H9 (cell line): Measurements from ENCODE around the gene GPN2. TPM values are rescaled to one million over a fixed set of nuclear protein-coding genes. Genes with fewer than 3 reads are reported as not detected.
A peak's percentile ranks its signal among the peaks of the same experiment; 100 is the strongest.

Experiments
- DNase-seq: peaks from one replicate; pipeline ENCODE4 v3.0.0-alpha.2; 2017
- H2AFZ ChIP-seq: one replicate; pipeline ENCODE4 v1.6.1; 2013; ENCODE audit warnings: mild to moderate bottlenecking, low read length, control low read depth, moderate library complexity
- H2AK5ac ChIP-seq: 2 replicates; pipeline ENCODE4 v1.6.1; 2013; ENCODE audit warnings: low read length, control low read depth, mixed read lengths; ENCODE audit not compliant: insufficient read length
- H2BK120ac ChIP-seq: one replicate; pipeline ENCODE4 v1.6.1; 2013; ENCODE audit warnings: low read depth, mild to moderate bottlenecking, low read length, control low read depth, inconsistent platforms; ENCODE audit not compliant: poor library complexity, severe bottlenecking
- H2BK12ac ChIP-seq: 2 replicates; pipeline ENCODE4 v1.6.1; 2013; ENCODE audit warnings: low read length, control low read depth, mixed read lengths, low read depth; ENCODE audit not compliant: insufficient read length
- H2BK15ac ChIP-seq: 2 replicates; pipeline ENCODE4 v1.6.1; 2013; ENCODE audit warnings: low read depth, low read length, control low read depth
- H2BK20ac ChIP-seq: one replicate; pipeline ENCODE4 v1.6.1; 2013; ENCODE audit warnings: low read depth, mild to moderate bottlenecking, low read length, control low read depth, inconsistent platforms; ENCODE audit not compliant: poor library complexity, severe bottlenecking
- H2BK5ac ChIP-seq: 2 replicates; pipeline ENCODE4 v1.6.1; 2013; ENCODE audit warnings: low read length, control low read depth, mixed read lengths; ENCODE audit not compliant: insufficient read length
- H3K14ac ChIP-seq: 2 replicates; pipeline ENCODE4 v1.6.1; 2013; ENCODE audit warnings: low read length, control low read depth; ENCODE audit not compliant: insufficient read depth
- H3K18ac ChIP-seq: 2 replicates; pipeline ENCODE4 v1.6.1; 2013; ENCODE audit warnings: low read depth, mild to moderate bottlenecking, mixed read lengths, low read length, control low read depth; ENCODE audit not compliant: insufficient read length
- H3K23ac ChIP-seq: 2 replicates; pipeline ENCODE4 v1.6.1; 2013; ENCODE audit warnings: low read length, control low read depth, mixed read lengths, low read depth; ENCODE audit not compliant: insufficient read length
- H3K23me2 ChIP-seq: 2 replicates; pipeline ENCODE4 v1.6.1; 2013; ENCODE audit warnings: low read depth, mild to moderate bottlenecking, mixed read lengths, low read length, control low read depth; ENCODE audit not compliant: insufficient read length, poor library complexity, severe bottlenecking
- H3K27ac ChIP-seq: 2 replicates; pipeline ENCODE4 v1.5.1; 2013; ENCODE audit warnings: low read length, control low read depth, mixed read lengths, low read depth; ENCODE audit not compliant: insufficient read length
- H3K27me3 ChIP-seq: 2 replicates; pipeline ENCODE4 v1.6.1; 2013; ENCODE audit warnings: low read length, control low read depth, inconsistent platforms; ENCODE audit not compliant: insufficient read depth
- H3K4ac ChIP-seq: 2 replicates; pipeline ENCODE4 v1.6.1; 2013; ENCODE audit warnings: low read depth, mild to moderate bottlenecking, control low read depth, inconsistent platforms, low read length, moderate library complexity
- H3K4me1 ChIP-seq: 2 replicates; pipeline ENCODE4 v1.6.1; 2013; ENCODE audit warnings: low read length, control low read depth, inconsistent platforms; ENCODE audit not compliant: insufficient read depth
- H3K4me2 ChIP-seq: 2 replicates; pipeline ENCODE4 v1.6.1; 2013; ENCODE audit warnings: low read length, control low read depth, mixed read lengths; ENCODE audit not compliant: insufficient read length, insufficient read depth
- H3K56ac ChIP-seq: 2 replicates; pipeline ENCODE4 v1.6.1; 2013; ENCODE audit warnings: low read depth, mild to moderate bottlenecking, mixed read lengths, low read length, control low read depth; ENCODE audit not compliant: insufficient read length
- H3K79me1 ChIP-seq: 2 replicates; pipeline ENCODE4 v1.6.1; 2013; ENCODE audit warnings: low read depth, mild to moderate bottlenecking, moderate library complexity, low read length, control low read depth, inconsistent platforms; ENCODE audit not compliant: insufficient read depth, poor library complexity, severe bottlenecking
- H3K79me2 ChIP-seq: 2 replicates; pipeline ENCODE4 v1.6.1; 2013; ENCODE audit warnings: low read length, control low read depth, inconsistent platforms; ENCODE audit not compliant: insufficient read depth
- H3K9ac ChIP-seq: 2 replicates; pipeline ENCODE4 v1.6.1; 2013; ENCODE audit warnings: low read length, control low read depth, mixed read lengths; ENCODE audit not compliant: insufficient read length; ENCODE audit errors: extremely low read depth
- H3K9me3 ChIP-seq: one replicate; pipeline ENCODE4 v1.6.1; 2013; ENCODE audit warnings: low read depth, low read length, inconsistent platforms; ENCODE audit not compliant: control insufficient read depth
- H3T11ph ChIP-seq: one replicate; pipeline ENCODE4 v1.6.1; 2013; ENCODE audit warnings: mild to moderate bottlenecking, low read length, control low read depth, inconsistent platforms
- H4K20me1 ChIP-seq: one replicate; pipeline ENCODE4 v1.6.1; 2013; ENCODE audit not compliant: control insufficient read depth, insufficient read length, insufficient read depth
- H4K5ac ChIP-seq: 2 replicates; pipeline ENCODE4 v1.6.1; 2013; ENCODE audit warnings: low read depth, mild to moderate bottlenecking, mixed read lengths, low read length, control low read depth; ENCODE audit not compliant: insufficient read length
- H4K8ac ChIP-seq: replicated peaks from 2 replicates; pipeline ENCODE4 v1.6.1; 2013; ENCODE audit warnings: low read length, control low read depth, mixed read lengths, low read depth; ENCODE audit not compliant: insufficient read length
- H4K91ac ChIP-seq: 2 replicates; pipeline ENCODE4 v1.6.1; 2013; ENCODE audit warnings: low read depth, mild to moderate bottlenecking, moderate library complexity, mixed read lengths, low read length, control low read depth; ENCODE audit not compliant: insufficient read length
- H3K27ac Mint-ChIP-seq, 3 experiments: 2 replicates in 2 of 3; 3 replicates in 1 of 3; pipeline ENCODE4 v1.8.0; 2020 to 2021; ENCODE audit warnings: mixed read lengths in 3 of 3, mild to moderate bottlenecking in 1 of 3, moderate library complexity in 1 of 3
- H3K27me3 Mint-ChIP-seq: 2 replicates; pipeline ENCODE4 v1.8.0; 2021; ENCODE audit warnings: low read depth, mild to moderate bottlenecking, moderate library complexity, mixed read lengths
- H3K36me3 Mint-ChIP-seq, 3 experiments: 2 replicates in 2 of 3; 3 replicates in 1 of 3; pipeline ENCODE4 v1.8.0; 2020 to 2021; ENCODE audit warnings: low read depth in 3 of 3, mixed read lengths in 3 of 3; ENCODE audit not compliant: insufficient read depth in 1 of 3
- H3K4me1 Mint-ChIP-seq, 2 experiments: 2 replicates each; pipeline ENCODE4 v1.8.0; 2020; ENCODE audit warnings: mixed read lengths in 2 of 2
- H3K4me3 Mint-ChIP-seq, 2 experiments: 2 replicates in 1 of 2; 3 replicates in 1 of 2; pipeline ENCODE4 v1.8.0; 2020 to 2021; ENCODE audit warnings: mild to moderate bottlenecking in 2 of 2, mixed read lengths in 2 of 2, moderate library complexity in 1 of 2
- H3K9me3 Mint-ChIP-seq, 2 experiments: 2 replicates in 1 of 2; 3 replicates in 1 of 2; pipeline ENCODE4 v1.8.0; 2020; ENCODE audit warnings: mild to moderate bottlenecking in 2 of 2, mixed read lengths in 2 of 2, moderate library complexity in 1 of 2
- CTCF ChIP-seq: fragments of 200-600 bp; sonication (generic); conservative IDR thresholded peaks from 3 replicates; pipeline ENCODE4 v1.8.0; 2021; ENCODE audit warnings: antibody characterized with exemption, mild to moderate bottlenecking
- WGBS: extraction: QIAGEN DNeasy Blood & Tissue Kit; methylation state at CpG from one replicate; pipeline ENCODE4 v1.1.7; 2013; ENCODE audit warnings: missing lambda C conversion rate, low lambda C conversion rate, mixed read lengths; ENCODE audit not compliant: insufficient read length; ENCODE audit errors: extremely low coverage; 5-methylcytosine and 5-hydroxymethylcytosine counted together
- total RNA-seq: library from RNA; stranded (reverse); gene quantifications from 2 replicates; pipeline ENCODE4 v1.2.1, GENCODE V29; 2021

The GPN2 gene
- total RNA-seq, 1 experiment from 2014 or later, result 47.8 TPM

- H4K8ac ChIP-seq, result peak within 1 kb of the TSS; percentile 89
- Mint-ChIP-seq H3K4me1 (peaks cover 10 to 13% of the 10 kb centered on the region in 2 experiments), H3K27me3 (no peaks in the 10 kb centered on the region), H3K27ac (peak within 1 kb of the TSS; percentile 94 to 99 (median 96)), H3K36me3 (peaks cover 2 to 25% (median 18%) of the 10 kb centered on the region in 3 experiments; a peak in 5 of 7 replicates), H3K4me3 (peak within 1 kb of the TSS; percentile 91 to 92), H3K9me3 (no peaks in the 10 kb centered on the region; a peak in 1 of 5 replicates)
- no peaks in the 10 kb centered on the region for H3K27me3 ChIP-seq
- H2BK120ac ChIP-seq, result no peak within 1 kb of the TSS
- H3K79me1 ChIP-seq, result peaks cover 5% of the 10 kb centered on the region
- H2AFZ ChIP-seq, result peak within 1 kb of the TSS; percentile 88
- H4K5ac ChIP-seq, result peak within 1 kb of the TSS; percentile 80
- peaks cover 12% of the 10 kb centered on the region for H3K23me2 ChIP-seq
- peak; percentile 88 for DNase-seq
- no peak within 1 kb of the TSS for H3K56ac ChIP-seq
- H2BK15ac ChIP-seq, result no peak within 1 kb of the TSS
- H3K9me3 ChIP-seq, result no peaks in the 10 kb centered on the region
- H2BK12ac ChIP-seq, result peak within 1 kb of the TSS; percentile 15
- H4K91ac ChIP-seq, result peak within 1 kb of the TSS; percentile 62
- TF ChIP-seq CTCF, result no peak
- H3K23ac ChIP-seq, result no peak within 1 kb of the TSS
- H3K27ac ChIP-seq, result peak within 1 kb of the TSS; percentile 40
- H3K4me1 ChIP-seq, result peaks cover 5% of the 10 kb centered on the region; the same call in 1 of the 2 replicates
- H2BK5ac ChIP-seq, result no peak within 1 kb of the TSS
- peak within 1 kb of the TSS; percentile 39 for H3K18ac ChIP-seq
- no peak within 1 kb of the TSS for H2BK20ac ChIP-seq
- H3K9ac ChIP-seq, result peak within 1 kb of the TSS; percentile 73
- H2AK5ac ChIP-seq, result no peak within 1 kb of the TSS
- H3K79me2 ChIP-seq, result peaks cover 8% of the 10 kb centered on the region; the same call in 1 of the 2 replicates
- no peak within 1 kb of the TSS for H3K4ac ChIP-seq
- no peak within 1 kb of the TSS for H3T11ph ChIP-seq
- H4K20me1 ChIP-seq, result no peaks in the 10 kb centered on the region
- H3K4me2 ChIP-seq, result peak within 1 kb of the TSS; percentile 91
- no CpG with 5 or more reads among the region's 50 CpGs for WGBS
- H3K14ac ChIP-seq, result peak within 1 kb of the TSS; percentile 65
These were observed 10.1 kb upstream of the GPN2 start, which contains the start of gene GPATCH3 for GRCh38 chr1:26900001-26900814. TSS of gene GPATCH3 (minus strand) at chr1:26900467. CDS start at chr1:26900442, 25 bp downstream.
